HEK293 (cell line): ENCODE results near the gene IGFLR1.
A peak's percentile ranks its signal among the peaks of the same experiment; 100 is the strongest.

Experiments used
- CTCF ChIA-PET: fragments of 350-600 bp; formaldehyde crosslinking; extraction: SDS; loops from one replicate; lab custom pipeline; 2021; ENCODE audit warnings: antibody characterized with exemption; lab: Yijun Ruan, JAX
- POLR2A ChIA-PET: fragments of 300-600 bp; formaldehyde crosslinking; extraction: SDS; loops from one replicate; lab custom pipeline; 2020; ENCODE audit warnings: antibody characterized with exemption, inconsistent platforms; lab: Yijun Ruan, JAX
- H3K27ac ChIP-seq: fragments of 200-500 bp; sonication (Bioruptor generic); 2 replicates; pipeline ENCODE4 v1.5.1; 2014; ENCODE audit warnings: low read depth, low read length, control low read depth, inconsistent platforms; ENCODE audit errors: extremely low read depth
- H3K36me3 ChIP-seq, 2 experiments: fragments of 200-500 bp in 1 of 2; sonication (Bioruptor generic) in 1 of 2; 1 replicate in 1 of 2; 2 replicates in 1 of 2; pipeline ENCODE4 v1.5.1; 2014 to 2017; ENCODE audit warnings: inconsistent platforms in 2 of 2, low read length in 2 of 2; ENCODE audit not compliant: control insufficient read depth in 2 of 2, insufficient read depth in 1 of 2
- H3K4me1 ChIP-seq: fragments of 200-500 bp; sonication (Bioruptor generic); 2 replicates; pipeline ENCODE4 v1.5.1; 2014; ENCODE audit warnings: mild to moderate bottlenecking, low read length, inconsistent platforms; ENCODE audit not compliant: control insufficient read depth, insufficient read depth
- H3K4me3 ChIP-seq: 2 replicates; pipeline ENCODE4 v1.5.1; 2011; ENCODE audit warnings: low read depth, mild to moderate bottlenecking, control low read depth, low read length, moderate library complexity
- H3K9me3 ChIP-seq: fragments of 200-500 bp; sonication (Bioruptor generic); 2 replicates; pipeline ENCODE4 v1.5.1; 2014; ENCODE audit warnings: low read depth, low read length, inconsistent platforms; ENCODE audit not compliant: control insufficient read depth, insufficient read depth
- AEBP2 ChIP-seq: fragments of 450-650 bp; formaldehyde crosslinking; IDR thresholded peaks from 2 replicates; pipeline ENCODE4 v1.5.1; 2016; ENCODE audit warnings: missing biosample characterization, missing genetic modification characterization, borderline replicate concordance
- BCL11B ChIP-seq: fragments of 450-650 bp; formaldehyde crosslinking; IDR thresholded peaks from 2 replicates; pipeline ENCODE4 v1.5.1; 2016; ENCODE audit warnings: low read depth, missing biosample characterization, missing genetic modification characterization
- EGR2 ChIP-seq: fragments of 450-650 bp; formaldehyde crosslinking; IDR thresholded peaks from 2 replicates; pipeline ENCODE4 v1.5.1; 2016; ENCODE audit warnings: low read depth, missing biosample characterization, missing genetic modification characterization
- GLIS2 ChIP-seq: fragments of 450-650 bp; formaldehyde crosslinking; IDR thresholded peaks from 2 replicates; pipeline ENCODE4 v1.5.1; 2016; ENCODE audit warnings: missing biosample characterization, missing genetic modification characterization
- PATZ1 ChIP-seq: fragments of 450-650 bp; formaldehyde crosslinking; IDR thresholded peaks from 2 replicates; pipeline ENCODE4 v1.5.1; 2016; ENCODE audit warnings: missing biosample characterization, missing genetic modification characterization
- REPIN1 ChIP-seq: fragments of 450-650 bp; formaldehyde crosslinking; IDR thresholded peaks from 2 replicates; pipeline ENCODE4 v1.5.1; 2017; ENCODE audit warnings: missing biosample characterization, missing genetic modification characterization, low read depth
- TCF7L2 ChIP-seq: IDR thresholded peaks from 2 replicates; pipeline ENCODE4 v1.6.1; 2011; ENCODE audit warnings: low read depth, mild to moderate bottlenecking, inconsistent platforms, low read length, moderate library complexity, borderline replicate concordance
- ZBTB11 ChIP-seq: fragments of 450-650 bp; formaldehyde crosslinking; conservative IDR thresholded peaks from 2 replicates; pipeline ENCODE4 v1.5.1; 2016; ENCODE audit warnings: low read depth, missing biosample characterization, missing genetic modification characterization
- ZBTB7A ChIP-seq: fragments of 450-650 bp; formaldehyde crosslinking; IDR thresholded peaks from 2 replicates; pipeline ENCODE4 v1.5.1; 2016; ENCODE audit warnings: low read depth, missing biosample characterization, missing genetic modification characterization
- ZBTB8A ChIP-seq: fragments of 450-650 bp; formaldehyde crosslinking; IDR thresholded peaks from 2 replicates; pipeline ENCODE4 v1.5.1; 2016; ENCODE audit warnings: missing biosample characterization, missing genetic modification characterization
- ZIC2 ChIP-seq: fragments of 450-650 bp; formaldehyde crosslinking; IDR thresholded peaks from 2 replicates; pipeline ENCODE4 v1.5.1; 2016; ENCODE audit warnings: missing biosample characterization, missing genetic modification characterization
- ZNF155 ChIP-seq: fragments of 450-650 bp; formaldehyde crosslinking; IDR thresholded peaks from 2 replicates; pipeline ENCODE4 v1.5.1; 2016; ENCODE audit warnings: missing biosample characterization, missing genetic modification characterization
- ZNF16 ChIP-seq: fragments of 450-650 bp; formaldehyde crosslinking; IDR thresholded peaks from 2 replicates; pipeline ENCODE4 v1.5.1; 2016; ENCODE audit warnings: low read depth, missing biosample characterization, missing genetic modification characterization
- ZNF366 ChIP-seq: fragments of 450-650 bp; formaldehyde crosslinking; conservative IDR thresholded peaks from 2 replicates; pipeline ENCODE4 v1.5.1; 2016; ENCODE audit warnings: missing biosample characterization, missing genetic modification characterization
- ZNF398 ChIP-seq: fragments of 450-650 bp; formaldehyde crosslinking; IDR thresholded peaks from 2 replicates; pipeline ENCODE4 v1.5.1; 2017; ENCODE audit warnings: missing biosample characterization, missing genetic modification characterization
- ZNF518A ChIP-seq: fragments of 450-650 bp; formaldehyde crosslinking; conservative IDR thresholded peaks from 2 replicates; pipeline ENCODE4 v1.5.1; 2016; ENCODE audit warnings: low read depth, missing biosample characterization, missing genetic modification characterization
- ZSCAN23 ChIP-seq: fragments of 450-650 bp; formaldehyde crosslinking; IDR thresholded peaks from 2 replicates; pipeline ENCODE4 v1.5.1; 2016; ENCODE audit warnings: missing biosample characterization, missing genetic modification characterization

The IGFLR1 gene

GRCh38 chr19:35755550-35756376 lies 13.5 kb upstream of the IGFLR1 start (continued):
- TF ChIP-seq PATZ1 (tag by site-specific recombination) (0 out of 2 replicates have a peak, but pooled peaks have one; percentile 29), ZNF16 (tag by site-specific recombination) (no peak), ZIC2 (tag by site-specific recombination) (peak; percentile 63)

- Histone ChIP-seq H3K4me1 (peaks cover 15% of the 10 kb centered on the region), H3K4me3 (no peak overlapping the region), H3K27ac (no peak overlapping the region), H3K9me3 (no peaks in the 10 kb centered on the region), H3K36me3 (peaks cover 49 to 58% of the 10 kb centered on the region in 2 experiments)
- TF ChIP-seq ZNF398 (tag by site-specific recombination) (no peak), ZIC2 (tag by site-specific recombination) (0 out of 2 replicates have a peak, but pooled peaks have one; percentile 11), ZSCAN23 (tag by site-specific recombination) (no peak), REPIN1 (no peak), EGR2 (tag by site-specific recombination) (no peak), ZNF155 (tag by site-specific recombination) (no peak), GLIS2 (tag by site-specific recombination) (0 out of 2 replicates have a peak, but pooled peaks have one; percentile 20), AEBP2 (tag by site-specific recombination) (no peak), PATZ1 (tag by site-specific recombination) (0 out of 2 replicates have a peak, but pooled peaks have one; percentile 9), BCL11B (tag by site-specific recombination) (no peak), ZNF366 (tag by site-specific recombination) (no peak), ZBTB8A (tag by site-specific recombination) (no peak), ZNF518A (tag by site-specific recombination) (no peak), ZBTB7A (tag by site-specific recombination) (peak; percentile 71; the same call in 1 of the 2 replicates), TCF7L2 (no peak), ZBTB11 (tag by site-specific recombination) (no peak)
- ChIA-PET CTCF (interaction anchor here (1.3 kb wide), 1 partner anchor 10 kb away, joined by 3 read pairs; the partner anchor contains the start of genes PSENEN and U2AF1L4), POLR2A (interaction anchor here (0.7 to 3.0 kb wide), 2 partner anchors 10 to 15 kb away, joined by 4 to 53 read pairs; partner anchors contain the start of genes PSENEN and U2AF1L4)
These were observed 12.9 kb upstream of the IGFLR1 start for GRCh38 chr19:35755131-35755549.
